CD14-positive monocyte (primary cell): Measurements from ENCODE around the gene SART3. TPM values are rescaled to one million over a fixed set of nuclear protein-coding genes. Genes with fewer than 3 reads are reported as not detected.
A peak's percentile ranks its signal among the peaks of the same experiment; 100 is the strongest.

Experiments
- DNase-seq, 3 donors: peaks; one replicate each; pipeline ENCODE4 v3.0.0-alpha.2; 2011 to 2022
- H2AFZ ChIP-seq: 2 replicates; pipeline ENCODE4 v1.6.0; 2012; ENCODE audit warnings: mild to moderate bottlenecking, low read depth, low read length, inconsistent platforms; ENCODE audit not compliant: insufficient read depth, poor library complexity, severe bottlenecking
- H3K27ac ChIP-seq, 2 donors: 1 replicate in 1 of 2; 2 replicates in 1 of 2; pipeline ENCODE4 v1.5.1; 2012 to 2013; ENCODE audit warnings: low read length in 2 of 2, control low read depth in 1 of 2, inconsistent platforms in 1 of 2, low read depth in 1 of 2, mild to moderate bottlenecking in 1 of 2
- H3K27me3 ChIP-seq, 2 donors: one replicate each; pipeline versions ENCODE4 v1.6.0 to v1.6.1; 2011 to 2013; ENCODE audit warnings: low read length in 2 of 2; ENCODE audit not compliant: control insufficient read depth in 2 of 2, insufficient read depth in 2 of 2
- H3K36me3 ChIP-seq, 2 donors: replicated peaks in 1 of 2; 1 replicate in 1 of 2; 2 replicates in 1 of 2; pipeline versions ENCODE4 v1.5.1 to v1.6.1; 2012 to 2013; ENCODE audit warnings: low read length in 2 of 2, control low read depth in 1 of 2, inconsistent platforms in 1 of 2, mild to moderate bottlenecking in 1 of 2; ENCODE audit not compliant: insufficient read depth in 2 of 2, control insufficient read depth in 1 of 2
- H3K4me1 ChIP-seq, 2 donors: 1 replicate in 1 of 2; 2 replicates in 1 of 2; pipeline versions ENCODE4 v1.5.1 to v1.6.1; 2012 to 2013; ENCODE audit warnings: low read length in 2 of 2, control low read depth in 1 of 2, inconsistent platforms in 1 of 2, mild to moderate bottlenecking in 1 of 2, moderate library complexity in 1 of 2; ENCODE audit not compliant: insufficient read depth in 2 of 2, control insufficient read depth in 1 of 2
- H3K4me2 ChIP-seq: replicated peaks from 2 replicates; pipeline ENCODE3; 2012; ENCODE audit warnings: low read length, moderate library complexity, mild to moderate bottlenecking; ENCODE audit not compliant: poor library complexity, severe bottlenecking; ENCODE audit errors: extremely low read depth
- H3K4me3 ChIP-seq, 3 experiments: fragments of 200-600 bp in 1 of 3; sonication (generic) in 1 of 3; replicated peaks in 1 of 3; 1 replicate in 2 of 3; 2 replicates in 1 of 3; pipeline ENCODE4 v1.5.1; 2011 to 2013; ENCODE audit warnings: low read length in 3 of 3, mild to moderate bottlenecking in 3 of 3, control low read depth in 2 of 3, low read depth in 2 of 3, inconsistent platforms in 1 of 3, moderate library complexity in 1 of 3
- H3K79me2 ChIP-seq: 2 replicates; pipeline ENCODE4 v1.6.0; 2012; ENCODE audit warnings: mild to moderate bottlenecking, control low read depth, inconsistent platforms, low read length, moderate library complexity; ENCODE audit not compliant: insufficient read depth
- H3K9ac ChIP-seq: 2 replicates; pipeline ENCODE4 v1.6.0; 2017; ENCODE audit warnings: low read length, mild to moderate bottlenecking; ENCODE audit not compliant: insufficient read depth, poor library complexity, severe bottlenecking
- H3K9me3 ChIP-seq, 2 donors: replicated peaks in 1 of 2; 1 replicate in 1 of 2; 2 replicates in 1 of 2; pipeline versions ENCODE4 v1.5.1 to v1.6.1; 2012 to 2013; ENCODE audit warnings: low read length in 2 of 2, control low read depth in 1 of 2; ENCODE audit not compliant: control insufficient read depth in 1 of 2, insufficient read depth in 1 of 2
- H4K20me1 ChIP-seq: 2 replicates; pipeline ENCODE4 v1.6.0; 2012; ENCODE audit warnings: mild to moderate bottlenecking, low read length, control low read depth, moderate library complexity; ENCODE audit not compliant: insufficient read depth
- H3K27ac Mint-ChIP-seq, 7 donors: one replicate each; pipeline ENCODE4 v1.8.0; 2020; ENCODE audit warnings: mild to moderate bottlenecking in 7 of 7, mixed read lengths in 7 of 7, moderate library complexity in 6 of 7, inconsistent platforms in 2 of 7
- H3K27me3 Mint-ChIP-seq, 3 donors: one replicate each; pipeline ENCODE4 v1.8.0; 2021 to 2022; ENCODE audit warnings: low read depth in 3 of 3, mild to moderate bottlenecking in 3 of 3, mixed read lengths in 3 of 3, moderate library complexity in 3 of 3, inconsistent platforms in 1 of 3
- H3K36me3 Mint-ChIP-seq, 2 donors: one replicate each; pipeline ENCODE4 v1.8.0; 2020; ENCODE audit warnings: mixed read lengths in 2 of 2, inconsistent platforms in 1 of 2, mild to moderate bottlenecking in 1 of 2
- H3K4me1 Mint-ChIP-seq: one replicate; pipeline ENCODE4 v1.8.0; 2020; ENCODE audit warnings: mild to moderate bottlenecking, mixed read lengths
- H3K4me3 Mint-ChIP-seq, 2 donors: one replicate each; pipeline ENCODE4 v1.8.0; 2020; ENCODE audit warnings: mild to moderate bottlenecking in 2 of 2, mixed read lengths in 2 of 2, moderate library complexity in 1 of 2
- H3K9me3 Mint-ChIP-seq, 7 donors: one replicate each; pipeline ENCODE4 v1.8.0; 2020 to 2022; ENCODE audit warnings: mixed read lengths in 7 of 7, mild to moderate bottlenecking in 6 of 7, moderate library complexity in 6 of 7, inconsistent platforms in 2 of 7
- WGBS: methylation state at CpG from one replicate; pipeline ENCODE4 v1.1.5; 2013; ENCODE audit warnings: missing lambda C conversion rate; ENCODE audit not compliant: insufficient coverage; 5-methylcytosine and 5-hydroxymethylcytosine counted together
- intact Hi-C, 2 donors: fragments of 100-400 bp; cut with micrococcal nuclease; formaldehyde crosslinking; loops; one replicate each; pipeline versions ENCODE4 v1.15.0 to v1.15.1; 2023
- polyA plus RNA-seq, 3 donors: library from polyadenylated mRNA; depleted of rRNA in 1 of 3; unstranded in 2 of 3; stranded (reverse) in 1 of 3; fragments of 300-500 nt in 2 of 3; fragments of >200 nt in 1 of 3; fragmentation: Illumina TruSeq in 2 of 3; gene quantifications; 1 replicate in 2 of 3; 2 replicates in 1 of 3; pipeline ENCODE4 v1.2.3, GENCODE V29; 2012 to 2021
- TF ChIP-seq, protein P1 (sequence below): fragments of 200-600 bp; IDR thresholded peaks from one replicate; pipeline ENCODE4 v1.8.0; 2022; ENCODE audit warnings: antibody characterized with exemption, mild to moderate bottlenecking

Gene SART3
- polyA plus RNA-seq, 3 donors, result 10.3 to 20.9 (median 20.6) TPM

DNA sequence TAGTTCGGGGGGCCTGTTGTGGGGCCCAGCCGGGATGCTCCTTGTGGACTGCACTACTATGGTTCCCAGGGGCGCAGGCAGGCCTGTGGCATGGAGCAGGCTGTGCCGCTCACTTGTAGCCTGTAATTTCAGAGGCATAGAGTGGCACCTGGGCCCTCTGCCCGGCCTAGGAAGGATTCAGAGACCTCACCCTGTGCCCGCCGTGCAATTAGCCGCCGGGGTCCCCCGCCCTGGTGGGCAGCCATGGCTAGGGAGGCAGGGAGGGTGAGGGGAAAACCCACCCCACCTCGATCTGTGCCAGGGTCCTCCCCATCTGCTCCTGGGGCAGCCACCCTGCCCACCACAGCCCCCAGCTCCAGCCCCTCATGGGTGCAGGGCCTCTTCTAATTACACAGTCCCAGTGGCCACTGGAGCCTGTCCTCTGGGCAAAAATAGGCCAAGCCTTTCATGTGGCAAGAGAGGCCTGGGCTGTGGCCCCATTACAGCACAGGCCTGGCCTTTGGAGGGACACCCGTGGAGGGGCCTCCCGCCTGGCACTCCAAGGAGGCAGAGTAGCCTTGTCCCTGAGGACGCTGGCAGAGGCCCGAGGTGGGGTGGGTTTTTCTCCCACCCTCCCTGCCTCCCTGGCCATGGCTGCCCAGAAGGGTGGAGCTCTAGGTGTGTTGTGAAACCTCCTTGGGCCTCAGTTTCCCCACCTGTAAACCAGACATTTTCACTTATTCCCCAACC lies 42.2 kb upstream of the SART3 start:
- TF ChIP-seq, protein P1, sequence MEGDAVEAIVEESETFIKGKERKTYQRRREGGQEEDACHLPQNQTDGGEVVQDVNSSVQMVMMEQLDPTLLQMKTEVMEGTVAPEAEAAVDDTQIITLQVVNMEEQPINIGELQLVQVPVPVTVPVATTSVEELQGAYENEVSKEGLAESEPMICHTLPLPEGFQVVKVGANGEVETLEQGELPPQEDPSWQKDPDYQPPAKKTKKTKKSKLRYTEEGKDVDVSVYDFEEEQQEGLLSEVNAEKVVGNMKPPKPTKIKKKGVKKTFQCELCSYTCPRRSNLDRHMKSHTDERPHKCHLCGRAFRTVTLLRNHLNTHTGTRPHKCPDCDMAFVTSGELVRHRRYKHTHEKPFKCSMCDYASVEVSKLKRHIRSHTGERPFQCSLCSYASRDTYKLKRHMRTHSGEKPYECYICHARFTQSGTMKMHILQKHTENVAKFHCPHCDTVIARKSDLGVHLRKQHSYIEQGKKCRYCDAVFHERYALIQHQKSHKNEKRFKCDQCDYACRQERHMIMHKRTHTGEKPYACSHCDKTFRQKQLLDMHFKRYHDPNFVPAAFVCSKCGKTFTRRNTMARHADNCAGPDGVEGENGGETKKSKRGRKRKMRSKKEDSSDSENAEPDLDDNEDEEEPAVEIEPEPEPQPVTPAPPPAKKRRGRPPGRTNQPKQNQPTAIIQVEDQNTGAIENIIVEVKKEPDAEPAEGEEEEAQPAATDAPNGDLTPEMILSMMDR, result no peak
- Histone ChIP-seq H3K79me2 (no peaks in the 10 kb centered on the region), H3K27me3 (no peaks in the 10 kb centered on the region), H3K27ac (no peak overlapping the region), H3K4me2 (no peak overlapping the region), H4K20me1 (no peaks in the 10 kb centered on the region), H3K9me3 (no peaks in the 10 kb centered on the region), H3K9ac (no peak overlapping the region), H3K4me1 (no peaks in the 10 kb centered on the region), H2AFZ (no peak overlapping the region), H3K4me3 (no peak overlapping the region), H3K36me3 (no peaks in the 10 kb centered on the region)
- H3K4me3 Mint-ChIP-seq, result no peak overlapping the region
- H3K27me3 Mint-ChIP-seq, result peaks cover 2 to 7% (median 6%) of the 10 kb centered on the region in 3 donors
- peaks cover 0 to 3% (median 0%) of the 10 kb centered on the region in 7 donors for H3K9me3 Mint-ChIP-seq
- no peaks in the 10 kb centered on the region for H3K4me1 Mint-ChIP-seq
- H3K36me3 Mint-ChIP-seq, result no peaks in the 10 kb centered on the region
- peak overlapping the region in 1 of 7 donors; percentile 61 for H3K27ac Mint-ChIP-seq
- 98% methylated on average over 5 of the region's 15 CpGs for WGBS
- intact Hi-C loops, result no loop called here
- no peak for DNase-seq

DNA sequence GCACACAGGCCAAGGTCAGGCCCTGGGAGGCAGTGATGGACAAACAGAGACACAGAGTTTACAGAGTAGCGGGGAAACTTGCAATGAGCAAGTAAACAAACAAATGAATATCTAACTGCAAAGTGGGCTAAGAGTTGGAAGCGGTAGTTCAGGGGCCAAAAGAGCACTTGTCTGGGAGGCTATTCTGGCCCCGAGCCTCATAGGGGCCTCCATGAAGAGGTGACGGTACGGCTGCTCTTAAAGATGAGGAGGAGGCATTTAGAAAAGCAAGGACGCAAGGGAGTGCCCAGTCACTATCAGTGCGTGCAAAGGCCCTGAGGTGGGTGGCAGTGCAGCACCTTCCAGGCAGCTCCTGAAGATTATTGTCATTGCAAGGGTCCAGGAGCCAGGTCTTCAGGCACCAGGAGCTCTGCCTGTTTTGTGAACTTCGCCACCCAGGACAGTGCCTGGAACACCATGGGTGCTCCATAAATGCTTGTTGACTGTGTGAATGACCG lies 41.3 kb upstream of the SART3 start:
- H3K27me3 ChIP-seq, result no peaks in the 10 kb centered on the region
- intact Hi-C loops, result no loop called here
- no peak overlapping the region for H3K4me3 ChIP-seq
- Mint-ChIP-seq H3K27me3 (peaks cover 1 to 7% (median 4%) of the 10 kb centered on the region in 3 donors), H3K4me1 (peaks cover 6% of the 10 kb centered on the region), H3K9me3 (peaks cover 0 to 3% (median 0%) of the 10 kb centered on the region in 7 donors), H3K36me3 (no peaks in the 10 kb centered on the region), H3K4me3 (no peak overlapping the region), H3K27ac (peak overlapping the region in 1 of 7 donors; percentile 29)
- no peak overlapping the region for H3K9ac ChIP-seq
- no peaks in the 10 kb centered on the region for H3K9me3 ChIP-seq
- TF ChIP-seq, protein P1, result no peak
- no peak overlapping the region for H3K27ac ChIP-seq
- H3K4me1 ChIP-seq, result no peaks in the 10 kb centered on the region
- H3K79me2 ChIP-seq, result no peaks in the 10 kb centered on the region
- no peak overlapping the region for H2AFZ ChIP-seq
- H4K20me1 ChIP-seq, result no peaks in the 10 kb centered on the region
- H3K36me3 ChIP-seq, result no peaks in the 10 kb centered on the region
- H3K4me2 ChIP-seq, result no peak overlapping the region
- no peak for DNase-seq
- WGBS, result 99% methylated on average over 7 of the region's 9 CpGs
